ENCODE results near the gene INO80E. TPM values are rescaled to one million over a fixed set of nuclear protein-coding genes. Genes with fewer than 3 reads are reported as not detected.

The INO80E gene
- total RNA-seq, 5 donors from 2014 or later (not counting 1 experiment from before 2014, with no cell fraction given), result 84.8 to 152 (median 128) TPM

DNA sequence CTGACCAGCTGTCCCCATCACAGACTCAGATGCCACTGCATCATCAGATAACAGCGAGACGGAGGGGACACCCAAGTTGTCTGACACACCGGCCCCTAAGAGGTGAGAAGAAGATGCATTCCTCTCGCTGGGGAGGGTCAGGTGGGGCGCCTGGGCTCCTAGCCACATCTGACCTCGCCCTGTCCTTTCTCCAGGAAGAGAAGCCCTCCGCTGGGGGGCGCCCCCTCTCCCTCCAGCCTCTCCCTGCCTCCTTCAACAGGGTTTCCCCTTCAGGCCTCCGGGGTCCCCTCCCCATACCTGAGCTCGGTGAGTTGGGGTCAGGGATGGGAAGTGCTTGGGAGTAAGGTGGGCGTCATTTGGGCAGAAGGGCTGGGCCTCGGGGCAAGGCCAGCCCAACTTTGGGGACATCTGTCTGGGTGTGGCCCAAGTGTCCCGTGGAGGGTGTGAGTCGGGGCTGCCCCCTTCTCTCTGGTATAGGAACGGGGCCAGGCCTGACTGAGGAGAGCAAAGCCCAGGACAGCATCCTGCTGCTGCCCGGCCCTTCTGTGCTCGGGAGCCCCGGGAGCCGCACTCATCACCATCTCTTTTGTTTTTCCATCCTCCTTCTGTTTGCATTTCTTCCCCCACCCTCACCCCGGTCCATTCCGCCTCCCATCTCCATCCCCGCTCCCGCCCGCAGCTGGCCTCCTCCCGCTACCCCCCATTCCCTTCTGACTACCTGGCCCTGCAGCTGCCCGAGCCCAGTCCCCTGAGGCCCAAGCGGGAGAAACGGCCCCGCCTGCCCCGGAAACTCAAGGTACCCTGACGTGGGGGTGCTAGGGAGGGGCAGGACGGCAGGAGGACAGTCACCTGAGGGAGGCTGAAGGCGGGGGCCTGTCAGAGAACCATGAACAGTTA lies 4.9 kb downstream of the INO80E start:
- Histone ChIP-seq H3K4me3 (ENCODE audit: control insufficient read depth in 1 of 2, extremely low read depth in 1 of 2, low read length in 1 of 2) (no peak overlapping the region), H3K27me3 (replicated peaks in 1 of 2; ENCODE audit: control insufficient read depth in 2 of 2, extremely low read depth in 1 of 2, insufficient read depth in 2 of 2, low read length in 1 of 2) (no peaks in the 10 kb centered on the region), H3K9me3 (no peaks in the 10 kb centered on the region), H3K27ac (ENCODE audit: low read length) (no peak overlapping the region), H3K4me1 (ENCODE audit: control insufficient read depth in 1 of 2, extremely low read depth in 1 of 2, insufficient read depth in 2 of 2, low read length in 2 of 2) (peaks cover 6 to 26% of the 10 kb centered on the region in 2 experiments), H3K36me3 (ENCODE audit: control insufficient read depth in 2 of 2, extremely low read depth in 1 of 2, insufficient read depth in 1 of 2, low read length in 1 of 2) (peaks cover 12 to 38% of the 10 kb centered on the region in 2 donors)
- CTCF ChIA-PET, result no interaction called here
- Mint-ChIP-seq H3K36me3 (peaks cover 20% of the 10 kb centered on the region), H3K9me3 (no peaks in the 10 kb centered on the region), H3K27ac (no peak overlapping the region), H3K27me3 (no peaks in the 10 kb centered on the region), H3K4me3 (no peak overlapping the region), H3K4me1 (peaks cover 23 to 30% (median 29%) of the 10 kb centered on the region in 3 donors)
- WGBS (ENCODE audit: insufficient coverage), result 96% methylated on average over 11 of the region's 33 CpGs
- ATAC-seq (replicated peaks in 1 of 4) (no peak), DNase-seq (no peak)
- POLR2A ChIA-PET, result no interaction called here

DNA sequence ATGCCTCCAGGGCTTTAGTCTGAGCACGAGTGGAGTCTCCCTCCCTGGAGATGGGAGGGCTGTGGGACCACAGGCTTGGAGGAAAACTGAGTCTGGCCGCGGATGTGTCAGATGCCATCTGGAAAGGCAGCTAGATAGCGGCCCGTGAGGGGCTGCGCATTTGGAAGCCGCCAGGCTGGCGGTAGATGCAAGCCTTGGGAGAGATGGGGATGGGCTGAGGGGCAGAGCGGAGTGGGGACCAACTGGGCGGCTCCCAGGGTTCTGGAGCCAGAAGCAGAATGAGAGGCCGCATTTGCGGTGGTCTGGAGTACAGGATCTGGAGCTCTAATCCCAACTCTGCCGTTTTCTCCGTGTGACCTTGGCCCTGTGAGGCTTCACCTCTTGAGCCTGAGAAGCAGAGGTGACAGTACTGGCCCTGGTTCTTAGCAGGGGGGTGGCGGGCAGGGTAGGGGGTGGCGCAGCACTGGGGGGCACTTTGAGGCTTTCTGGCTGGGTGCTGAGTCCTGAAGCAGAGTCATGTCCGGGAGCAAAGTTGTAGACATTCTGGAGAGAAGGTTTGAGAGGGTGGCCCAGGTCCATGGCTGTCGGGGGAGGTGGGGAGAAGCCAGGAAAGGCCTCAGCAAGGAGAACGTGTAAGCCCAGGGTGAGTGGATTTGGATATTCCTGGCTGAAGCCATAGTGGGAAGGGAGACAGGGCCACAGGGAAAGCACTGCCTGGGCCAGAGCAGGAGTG lies 6.7 kb downstream of the INO80E start:
- Mint-ChIP-seq H3K27ac (peak overlapping the region in 1 of 2 donors; percentile 39), H3K4me1 (peaks cover 14 to 17% (median 17%) of the 10 kb centered on the region in 3 donors), H3K4me3 (no peak overlapping the region), H3K9me3 (no peaks in the 10 kb centered on the region), H3K36me3 (peaks cover 19% of the 10 kb centered on the region), H3K27me3 (no peaks in the 10 kb centered on the region)
- H3K36me3 ChIP-seq (ENCODE audit: control insufficient read depth in 2 of 2, extremely low read depth in 1 of 2, insufficient read depth in 1 of 2, low read length in 1 of 2), result peaks cover 12 to 36% of the 10 kb centered on the region in 2 donors
- no peak for ATAC-seq (replicated peaks in 1 of 4)
- H3K9me3 ChIP-seq, result no peaks in the 10 kb centered on the region
- DNase-seq, result no peak
- H3K4me3 ChIP-seq (ENCODE audit: control insufficient read depth in 1 of 2, extremely low read depth in 1 of 2, low read length in 1 of 2), result no peak overlapping the region
- WGBS (ENCODE audit: insufficient coverage), result 93% methylated on average over 19 of the region's 19 CpGs
- H3K27me3 ChIP-seq (replicated peaks in 1 of 2; ENCODE audit: control insufficient read depth in 2 of 2, extremely low read depth in 1 of 2, insufficient read depth in 2 of 2, low read length in 1 of 2), result peaks cover 0 to 3% of the 10 kb centered on the region in 2 experiments
- H3K27ac ChIP-seq (ENCODE audit: low read length), result no peak overlapping the region
- POLR2A ChIA-PET, result no interaction called here
- H3K4me1 ChIP-seq (ENCODE audit: control insufficient read depth in 1 of 2, extremely low read depth in 1 of 2, insufficient read depth in 2 of 2, low read length in 2 of 2), result peaks cover 0 to 14% of the 10 kb centered on the region in 2 experiments
- CTCF ChIA-PET, result interaction anchor here in 1 of 2 donors (0.6 kb wide), 1 partner anchor 897 kb away, joined by 4 read pairs; no protein-coding TSS in a partner anchor

- H3K36me3 ChIP-seq (ENCODE audit: control insufficient read depth in 2 of 2, extremely low read depth in 1 of 2, insufficient read depth in 1 of 2, low read length in 1 of 2), result peaks cover 12 to 33% of the 10 kb centered on the region in 2 donors
- POLR2A ChIA-PET, result no interaction called here
- peaks cover 12% of the 10 kb centered on the region for H3K36me3 Mint-ChIP-seq
- no peak for DNase-seq
- no peak for ATAC-seq (replicated peaks in 1 of 4)
- H3K27ac ChIP-seq (ENCODE audit: low read length), result no peak overlapping the region
- H3K27me3 ChIP-seq (replicated peaks in 1 of 2; ENCODE audit: control insufficient read depth in 2 of 2, extremely low read depth in 1 of 2, insufficient read depth in 2 of 2, low read length in 1 of 2), result peaks cover 0 to 11% of the 10 kb centered on the region in 2 experiments
- CTCF ChIA-PET, result interaction anchor here in 1 of 2 donors (0.9 kb wide), 1 partner anchor 32 kb away, joined by 4 read pairs; no protein-coding TSS in a partner anchor
- peaks cover 0 to 7% of the 10 kb centered on the region in 2 donors for H3K27me3 Mint-ChIP-seq
- 95% methylated on average over 10 of the region's 17 CpGs for WGBS (ENCODE audit: insufficient coverage)
- H3K4me1 Mint-ChIP-seq, result peaks cover 9 to 17% (median 11%) of the 10 kb centered on the region in 3 donors
- peak overlapping the region in 1 of 2 donors; percentile 39 for H3K27ac Mint-ChIP-seq
- no peak overlapping the region for H3K4me3 ChIP-seq (ENCODE audit: control insufficient read depth in 1 of 2, extremely low read depth in 1 of 2, low read length in 1 of 2)
- H3K4me3 Mint-ChIP-seq, result no peak overlapping the region
- no peaks in the 10 kb centered on the region for H3K9me3 ChIP-seq
- no peaks in the 10 kb centered on the region for H3K9me3 Mint-ChIP-seq
- H3K4me1 ChIP-seq (ENCODE audit: control insufficient read depth in 1 of 2, extremely low read depth in 1 of 2, insufficient read depth in 2 of 2, low read length in 2 of 2), result peaks cover 0 to 13% of the 10 kb centered on the region in 2 experiments
These were observed 7.8 kb downstream of the INO80E start for GRCh38 chr16:30003670-30004423.

DNA sequence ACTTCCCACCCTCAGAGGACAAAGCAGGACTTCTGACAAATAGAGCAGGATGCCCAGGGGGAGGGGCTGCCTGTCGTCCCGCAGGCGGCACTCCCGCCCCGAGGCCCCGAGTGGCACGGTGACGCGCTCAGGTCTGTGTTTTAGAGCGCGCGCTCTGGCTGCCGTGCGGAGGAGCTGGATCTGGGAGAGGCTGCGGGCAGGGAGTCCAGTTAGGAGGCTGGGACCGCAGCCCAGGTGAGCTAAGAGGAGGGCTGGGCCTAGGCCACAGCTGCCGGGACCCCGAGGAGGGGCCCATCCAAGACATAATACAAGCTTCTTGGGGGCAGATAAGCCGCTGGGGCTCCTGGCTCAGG lies 8.4 kb downstream of the INO80E start:
- ChIA-PET CTCF (interaction anchor here (0.7 to 0.9 kb wide), 2 partner anchors 33 to 1213 kb away, joined by 4 to 6 read pairs; no protein-coding TSS in a partner anchor), POLR2A (no interaction called here)
- Histone ChIP-seq H3K27me3 (replicated peaks in 1 of 2; ENCODE audit: control insufficient read depth in 2 of 2, extremely low read depth in 1 of 2, insufficient read depth in 2 of 2, low read length in 1 of 2) (peaks cover 0 to 16% of the 10 kb centered on the region in 2 experiments), H3K4me3 (ENCODE audit: control insufficient read depth in 1 of 2, extremely low read depth in 1 of 2, low read length in 1 of 2) (no peak overlapping the region), H3K9me3 (no peaks in the 10 kb centered on the region), H3K27ac (ENCODE audit: low read length) (no peak overlapping the region), H3K4me1 (ENCODE audit: control insufficient read depth in 1 of 2, extremely low read depth in 1 of 2, insufficient read depth in 2 of 2, low read length in 2 of 2) (peaks cover 0 to 13% of the 10 kb centered on the region in 2 experiments), H3K36me3 (ENCODE audit: control insufficient read depth in 2 of 2, extremely low read depth in 1 of 2, insufficient read depth in 1 of 2, low read length in 1 of 2) (peaks cover 7 to 31% of the 10 kb centered on the region in 2 donors)
- H3K27ac Mint-ChIP-seq, result no peak overlapping the region
- DNase-seq (no peak), ATAC-seq (replicated peaks in 1 of 4) (no peak)
- peaks cover 6 to 13% (median 7%) of the 10 kb centered on the region in 3 donors for H3K4me1 Mint-ChIP-seq
- WGBS (ENCODE audit: insufficient coverage), result 91% methylated on average over 15 of the region's 19 CpGs
- H3K9me3 Mint-ChIP-seq, result no peaks in the 10 kb centered on the region
- H3K4me3 Mint-ChIP-seq, result no peak overlapping the region
- peaks cover 11% of the 10 kb centered on the region for H3K36me3 Mint-ChIP-seq
- H3K27me3 Mint-ChIP-seq, result peaks cover 0 to 10% of the 10 kb centered on the region in 2 donors

- ChIA-PET CTCF (interaction anchor here in 1 of 2 donors (0.7 kb wide), 1 partner anchor 1213 kb away, joined by 6 read pairs; no protein-coding TSS in a partner anchor), POLR2A (no interaction called here)
- Histone ChIP-seq H3K4me3 (ENCODE audit: control insufficient read depth in 1 of 2, extremely low read depth in 1 of 2, low read length in 1 of 2) (no peak overlapping the region), H3K4me1 (ENCODE audit: control insufficient read depth in 1 of 2, extremely low read depth in 1 of 2, insufficient read depth in 2 of 2, low read length in 2 of 2) (peaks cover 0 to 14% of the 10 kb centered on the region in 2 experiments), H3K36me3 (ENCODE audit: control insufficient read depth in 2 of 2, extremely low read depth in 1 of 2, insufficient read depth in 1 of 2, low read length in 1 of 2) (peaks cover 7 to 26% of the 10 kb centered on the region in 2 donors), H3K27ac (ENCODE audit: low read length) (no peak overlapping the region), H3K27me3 (replicated peaks in 1 of 2; ENCODE audit: control insufficient read depth in 2 of 2, extremely low read depth in 1 of 2, insufficient read depth in 2 of 2, low read length in 1 of 2) (peaks cover 0 to 20% of the 10 kb centered on the region in 2 experiments), H3K9me3 (no peaks in the 10 kb centered on the region)
- Mint-ChIP-seq H3K36me3 (peaks cover 7% of the 10 kb centered on the region), H3K27me3 (peaks cover 0 to 13% of the 10 kb centered on the region in 2 donors), H3K4me1 (peaks cover 4 to 8% (median 5%) of the 10 kb centered on the region in 3 donors), H3K9me3 (no peaks in the 10 kb centered on the region), H3K4me3 (no peak overlapping the region), H3K27ac (no peak overlapping the region)
- WGBS (ENCODE audit: insufficient coverage), result no CpG with 5 or more reads among the region's 11 CpGs
- DNase-seq, result no peak
- ATAC-seq (replicated peaks in 1 of 4), result peak in 2 of 4 experiments; percentile 6 to 43
These were observed 8.8 kb downstream of the INO80E start for GRCh38 chr16:30004811-30005242.
